Heart left ventricle (tissue), 16 donors: Measurements from ENCODE around the gene WDR7. TPM values are rescaled to one million over a fixed set of nuclear protein-coding genes. Genes with fewer than 3 reads are reported as not detected.

Source experiments
- ATAC-seq, 4 donors: fragments of 200-7000 bp; cut with Tn5 transposase; one replicate each; pipeline ENCODE4 v1.9.1; 2020 to 2022; ENCODE audit warnings: moderate library complexity in 4 of 4, mild to moderate bottlenecking in 3 of 4, moderate number of reproducible peaks in 1 of 4
- DNase-seq, 5 donors: peaks; one replicate each; pipeline ENCODE4 v3.0.0-alpha.2; 2020
- H3K27ac ChIP-seq, 12 donors: fragments of 200-600 bp; sonication (generic) in 4 of 12; one replicate each; pipeline versions ENCODE4 v1.5.0 to v1.8.0; 2016 to 2022; ENCODE audit warnings: mild to moderate bottlenecking in 2 of 12
- H3K27me3 ChIP-seq, 9 donors: fragments of 200-600 bp; sonication (generic) in 2 of 9; one replicate each; pipeline versions ENCODE4 v1.5.1 to v1.8.0; 2016 to 2022; ENCODE audit warnings: mild to moderate bottlenecking in 3 of 9
- H3K36me3 ChIP-seq, 9 donors: fragments of 200-600 bp; sonication (generic) in 2 of 9; one replicate each; pipeline versions ENCODE4 v1.5.0 to v1.8.0; 2018 to 2022; ENCODE audit warnings: mild to moderate bottlenecking in 2 of 9
- H3K4me1 ChIP-seq, 12 donors: fragments of 200-600 bp; sonication (generic) in 4 of 12; one replicate each; pipeline versions ENCODE4 v1.5.0 to v1.8.0; 2016 to 2022; ENCODE audit warnings: mild to moderate bottlenecking in 3 of 12
- H3K4me3 ChIP-seq, 12 donors: fragments of 200-600 bp; sonication (generic) in 4 of 12; one replicate each; pipeline versions ENCODE4 v1.5.0 to v1.8.0; 2017 to 2022; ENCODE audit warnings: mild to moderate bottlenecking in 9 of 12, moderate library complexity in 4 of 12
- H3K9me3 ChIP-seq, 12 donors: fragments of 200-600 bp; sonication (generic) in 4 of 12; one replicate each; pipeline versions ENCODE4 v1.5.0 to v1.8.0; 2016 to 2022; ENCODE audit warnings: mild to moderate bottlenecking in 1 of 12
- POLR2A ChIP-seq, 2 donors: fragments of 450-650 bp; IDR thresholded peaks; one replicate each; pipeline ENCODE4 v1.6.1; 2017; ENCODE audit warnings: antibody characterized with exemption in 2 of 2, mild to moderate bottlenecking in 2 of 2, moderate library complexity in 2 of 2
- WGBS, 4 donors: extraction: QIAGEN DNeasy Blood & Tissue Kit in 2 of 4; methylation state at CpG; one replicate each; pipeline versions ENCODE4 v1.1.5 to v1.1.7; 2013 to 2018; 5-methylcytosine and 5-hydroxymethylcytosine counted together
- intact Hi-C, 10 donors: fragments of 100-400 bp; cut with DNase I; formaldehyde crosslinking; loops; one replicate each; pipeline versions ENCODE4 v1.11.1 to v1.14.2; 2022
- polyA plus RNA-seq, 2 donors: library from polyadenylated mRNA; stranded (reverse); fragments of 200-250 nt; gene quantifications; one replicate each; pipeline ENCODE4 v1.2.3, GENCODE V29; 2013
- total RNA-seq, 9 donors: library from RNA; depleted of rRNA in 2 of 9; stranded (reverse); fragments of >200 nt in 2 of 9; fragmentation: NEBNext Ultra II Directional in 3 of 9; extraction: Animal tissue kit (Norgen Biotek cat#: 25700) in 3 of 9; gene quantifications; one replicate each; pipeline versions ENCODE4 v1.1.0 to v1.2.4, GENCODE V29; 2016 to 2023
- TF ChIP-seq, protein P1 (sequence below), 12 donors: fragments of 200-600 bp; sonication (generic) in 4 of 12; IDR thresholded peaks; one replicate each; pipeline versions ENCODE4 v1.5.0 to v1.8.0; 2018 to 2022; ENCODE audit warnings: antibody characterized with exemption in 12 of 12, mild to moderate bottlenecking in 5 of 12
- donor health status: ischemic (EF 13 %, LVEDD 7.1; RV severe dilation, severe dysfunction).
- donor health status: healthy with polysubstance abuse.
- donor health status: DM: no; HTN: yes; CAD: no.
- donor health status: DM: no; HTN: no; CAD: no.
- donor health status: ischemic (EF 25% LVEDD 6.9; RV normal size, moderate dysfunction).
- donor health status: ischemic (EF 25% LVEDD 5.7; RV mildly dilated, moderate dysfunction).
- donor health status: healthy.
- donor health status: DM: yes; HTN: yes; CAD: no.
- donor health status: ischemic (EF 35%, LVEDD 5.7; RV mildly dilated, moderate dysfunction).
- donor health status: nonischemic (EF 11% LVEDD 7.7; RV severe dilation, severe dysfunction).
- donor health status: DM: yes; HTN: yes; CAD: no.
- donor health status: PGD.
- donor health status: ischemic (EF 29% LVEDD 5.4; RV normal size, mild dysfunction).
- donor health status: nonischemic (EF 23%, LVEDD 6.1; RV moderate dilation, normal function).

The WDR7 gene
- total and polyA plus RNA-seq, 11 donors: 4.3 to 33.6 (median 26.6) TPM

DNA sequence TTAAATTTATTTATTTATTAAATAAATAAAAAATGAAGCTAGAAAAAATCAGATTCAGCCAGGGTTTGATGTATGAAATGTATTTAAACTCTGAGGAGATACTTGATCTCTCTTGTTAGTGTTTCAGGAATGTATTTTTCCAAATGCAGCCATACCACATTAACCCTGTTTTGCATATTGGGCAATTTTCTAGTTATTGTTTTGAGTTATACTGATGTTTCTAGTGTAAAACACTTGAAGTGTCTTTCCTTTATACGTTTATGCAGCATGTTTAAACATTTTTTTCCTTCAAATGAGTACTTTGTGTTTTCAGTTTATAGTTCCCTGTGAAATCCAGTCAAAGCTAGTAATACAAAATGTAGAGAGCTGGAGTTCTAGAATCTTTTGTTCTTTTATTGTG is 69.9 kb downstream of the WDR7 start:
- Histone ChIP-seq H3K36me3 (peaks cover 0 to 38% (median 18%) of the 10 kb centered on the region in 9 donors), H3K4me1 (no peaks in the 10 kb centered on the region), H3K4me3 (no peak overlapping the region), H3K27ac (no peak overlapping the region), H3K9me3 (peaks cover 0 to 10% (median 0%) of the 10 kb centered on the region in 12 donors), H3K27me3 (no peaks in the 10 kb centered on the region)
- WGBS, 4 donors: 88 to 99% (median 94%) methylated on average over 1 of the region's 1 CpG
- DNase-seq (no peak), ATAC-seq (no peak)
- intact Hi-C loops: no loop called here
- TF ChIP-seq, protein P1, sequence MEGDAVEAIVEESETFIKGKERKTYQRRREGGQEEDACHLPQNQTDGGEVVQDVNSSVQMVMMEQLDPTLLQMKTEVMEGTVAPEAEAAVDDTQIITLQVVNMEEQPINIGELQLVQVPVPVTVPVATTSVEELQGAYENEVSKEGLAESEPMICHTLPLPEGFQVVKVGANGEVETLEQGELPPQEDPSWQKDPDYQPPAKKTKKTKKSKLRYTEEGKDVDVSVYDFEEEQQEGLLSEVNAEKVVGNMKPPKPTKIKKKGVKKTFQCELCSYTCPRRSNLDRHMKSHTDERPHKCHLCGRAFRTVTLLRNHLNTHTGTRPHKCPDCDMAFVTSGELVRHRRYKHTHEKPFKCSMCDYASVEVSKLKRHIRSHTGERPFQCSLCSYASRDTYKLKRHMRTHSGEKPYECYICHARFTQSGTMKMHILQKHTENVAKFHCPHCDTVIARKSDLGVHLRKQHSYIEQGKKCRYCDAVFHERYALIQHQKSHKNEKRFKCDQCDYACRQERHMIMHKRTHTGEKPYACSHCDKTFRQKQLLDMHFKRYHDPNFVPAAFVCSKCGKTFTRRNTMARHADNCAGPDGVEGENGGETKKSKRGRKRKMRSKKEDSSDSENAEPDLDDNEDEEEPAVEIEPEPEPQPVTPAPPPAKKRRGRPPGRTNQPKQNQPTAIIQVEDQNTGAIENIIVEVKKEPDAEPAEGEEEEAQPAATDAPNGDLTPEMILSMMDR (IDR thresholded peaks at IDR 0.05): no peak
- no peak for TF ChIP-seq POLR2A (IDR thresholded peaks at IDR 0.05)

DNA sequence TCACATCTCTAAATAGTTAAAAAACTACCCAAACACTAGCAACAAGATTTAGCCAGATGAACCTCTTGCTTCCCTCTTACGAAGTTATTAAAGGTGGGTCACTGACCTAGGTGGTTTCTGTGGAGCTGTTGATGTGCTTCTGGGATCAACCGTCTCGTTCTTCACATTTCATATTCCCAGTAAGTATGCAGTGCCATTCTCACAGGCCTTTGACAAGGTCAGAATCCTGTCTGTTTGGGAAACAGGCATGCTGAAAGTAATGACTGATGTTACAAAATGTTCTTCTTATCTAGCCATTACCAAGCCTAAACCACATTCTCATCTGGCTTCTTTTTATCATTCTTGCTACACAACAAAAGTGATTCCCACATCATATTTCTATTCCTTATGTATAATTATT is 70.3 kb downstream of the WDR7 start:
- peaks cover 0 to 10% (median 0%) of the 10 kb centered on the region in 12 donors for H3K9me3 ChIP-seq
- no peak overlapping the region for H3K4me3 ChIP-seq
- no peak for TF ChIP-seq POLR2A (IDR thresholded peaks at IDR 0.05)
- TF ChIP-seq, protein P1 (IDR thresholded peaks at IDR 0.05): no peak
- no peaks in the 10 kb centered on the region for H3K27me3 ChIP-seq
- WGBS, 4 donors: 76 to 92% (median 82%) methylated on average over 3 of the region's 3 CpGs
- no peak for ATAC-seq
- no peaks in the 10 kb centered on the region for H3K4me1 ChIP-seq
- peaks cover 0 to 38% (median 18%) of the 10 kb centered on the region in 9 donors for H3K36me3 ChIP-seq
- intact Hi-C loops: no loop called here
- no peak overlapping the region for H3K27ac ChIP-seq
- no peak for DNase-seq

DNA sequence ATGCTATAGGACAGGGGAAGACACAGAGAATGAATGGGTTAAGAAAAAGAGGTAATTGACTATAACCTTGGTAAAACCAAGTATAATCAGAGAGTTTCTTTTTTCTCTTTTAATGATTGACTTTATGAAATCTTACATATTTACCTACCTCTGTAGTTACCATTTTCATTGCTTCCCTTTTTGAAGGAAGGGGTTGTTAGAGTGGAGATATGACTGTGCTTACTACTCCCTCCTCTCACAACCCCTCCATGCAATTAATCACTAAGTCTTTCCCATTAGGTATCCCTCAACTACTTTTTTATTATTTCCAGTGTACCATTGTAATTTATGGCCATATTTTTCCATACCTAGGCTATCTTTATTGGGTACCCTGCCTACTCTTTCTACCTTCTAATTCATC is 71.4 kb downstream of the WDR7 start:
- TF ChIP-seq, protein P1 (IDR thresholded peaks at IDR 0.05): no peak
- no peak for TF ChIP-seq POLR2A (IDR thresholded peaks at IDR 0.05)
- ATAC-seq: no peak
- Histone ChIP-seq H3K9me3 (peaks cover 0 to 10% (median 0%) of the 10 kb centered on the region in 12 donors), H3K4me1 (no peaks in the 10 kb centered on the region), H3K27ac (no peak overlapping the region), H3K27me3 (no peaks in the 10 kb centered on the region), H3K36me3 (peaks cover 0 to 40% (median 15%) of the 10 kb centered on the region in 9 donors), H3K4me3 (no peak overlapping the region)
- DNase-seq: no peak
- intact Hi-C loops: no loop called here

DNA sequence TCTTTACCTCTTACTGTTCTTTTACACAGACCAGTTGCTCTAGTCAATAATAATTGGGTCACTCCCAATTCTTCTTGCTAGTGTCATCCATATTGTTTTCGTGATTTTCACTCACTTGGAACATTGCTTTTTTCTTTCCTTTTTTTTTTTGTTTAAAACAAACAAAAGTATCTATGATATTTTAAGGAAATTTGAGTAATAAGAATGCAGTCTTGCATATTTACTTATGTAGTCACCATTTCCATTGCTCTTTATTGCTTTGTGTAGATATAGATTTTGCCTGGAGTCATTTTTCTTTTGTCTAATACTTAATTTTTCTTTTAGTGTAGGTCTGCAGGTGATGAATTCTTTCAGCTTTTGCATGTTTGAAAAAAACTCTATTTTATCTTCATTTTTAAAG is 71.9 kb downstream of the WDR7 start:
- Histone ChIP-seq H3K9me3 (peaks cover 0 to 10% (median 0%) of the 10 kb centered on the region in 12 donors), H3K27me3 (no peaks in the 10 kb centered on the region), H3K4me1 (no peaks in the 10 kb centered on the region), H3K36me3 (peaks cover 0 to 39% (median 11%) of the 10 kb centered on the region in 9 donors), H3K4me3 (no peak overlapping the region), H3K27ac (no peak overlapping the region)
- TF ChIP-seq POLR2A (IDR thresholded peaks at IDR 0.05): no peak
- TF ChIP-seq, protein P1 (IDR thresholded peaks at IDR 0.05): no peak
- 92 to 96% (median 94%) methylated on average over 1 of the region's 1 CpG for WGBS, 4 donors
- intact Hi-C loops: no loop called here
- no peak for ATAC-seq
- DNase-seq: no peak
